Astrocyte of the spinal cord (primary cell): ENCODE results near the gene MEF2C.

ENCODE experiments used
- DNase-seq: peaks from one replicate; pipeline ENCODE4 v3.0.0; 2011; ENCODE audit warnings: low read depth, low spot score
- H3K4me3 ChIP-seq: 2 replicates; pipeline ENCODE4 v1.5.1; 2011; ENCODE audit warnings: low read depth, mild to moderate bottlenecking, low read length, moderate library complexity
- CTCF ChIP-seq: IDR thresholded peaks from 2 replicates; pipeline ENCODE4 v1.5.1; 2012; ENCODE audit warnings: low read depth, mild to moderate bottlenecking, low read length, inconsistent platforms
- in situ Hi-C: cut with HindIII; loops from 2 replicates; pipeline ENCODE4 v1.10.0; 2017; ENCODE audit warnings: low sequenced_read_pairs

The MEF2C gene

DNA sequence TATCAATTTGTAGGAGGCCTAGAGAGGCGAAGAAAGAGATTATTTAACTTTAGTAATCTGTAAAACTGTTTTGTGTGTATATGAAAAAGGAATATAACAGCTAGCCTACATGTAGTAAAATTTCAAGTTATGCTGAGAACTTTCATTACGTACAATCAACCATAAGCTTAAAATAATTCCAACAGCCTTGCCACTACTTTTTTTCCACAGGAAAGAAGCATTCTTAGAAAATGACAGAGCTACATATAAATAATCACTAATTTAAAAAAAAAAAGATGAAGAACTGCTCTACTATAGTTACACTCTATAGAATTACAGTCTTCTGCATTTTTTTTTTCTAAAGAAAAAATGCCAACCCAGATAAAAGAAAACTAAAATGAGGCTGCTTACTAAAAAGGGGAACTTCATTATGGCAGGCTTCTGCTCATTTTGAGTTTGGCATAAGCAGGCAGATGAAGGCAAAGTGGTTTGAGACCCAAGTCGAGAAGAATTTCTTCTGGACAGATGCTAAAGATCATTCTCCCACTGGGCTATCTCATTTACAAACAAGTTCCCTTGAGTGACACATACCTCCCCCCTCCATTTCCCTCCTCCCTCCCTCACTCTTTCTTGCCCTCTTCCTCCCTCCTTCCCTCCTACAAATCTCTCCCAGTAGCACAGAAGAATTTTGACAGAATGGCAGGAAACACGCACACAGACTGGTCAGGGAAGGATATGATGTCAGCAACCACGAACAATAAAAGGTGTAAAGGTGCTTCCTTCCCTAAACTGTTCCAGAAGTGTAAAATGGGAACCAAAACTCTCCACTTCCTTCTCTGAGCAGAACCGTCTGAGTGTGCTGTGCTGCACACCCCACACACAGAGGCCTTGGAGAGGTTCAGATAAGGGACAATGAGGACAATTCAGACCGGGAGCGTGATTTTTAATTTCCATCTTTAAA, 56.1 kb downstream of the MEF2C start:
- peak; percentile 65 for DNase-seq
- no peak overlapping the region for H3K4me3 ChIP-seq
- no peak for TF ChIP-seq CTCF
- in situ Hi-C loops = no loop called here

DNA sequence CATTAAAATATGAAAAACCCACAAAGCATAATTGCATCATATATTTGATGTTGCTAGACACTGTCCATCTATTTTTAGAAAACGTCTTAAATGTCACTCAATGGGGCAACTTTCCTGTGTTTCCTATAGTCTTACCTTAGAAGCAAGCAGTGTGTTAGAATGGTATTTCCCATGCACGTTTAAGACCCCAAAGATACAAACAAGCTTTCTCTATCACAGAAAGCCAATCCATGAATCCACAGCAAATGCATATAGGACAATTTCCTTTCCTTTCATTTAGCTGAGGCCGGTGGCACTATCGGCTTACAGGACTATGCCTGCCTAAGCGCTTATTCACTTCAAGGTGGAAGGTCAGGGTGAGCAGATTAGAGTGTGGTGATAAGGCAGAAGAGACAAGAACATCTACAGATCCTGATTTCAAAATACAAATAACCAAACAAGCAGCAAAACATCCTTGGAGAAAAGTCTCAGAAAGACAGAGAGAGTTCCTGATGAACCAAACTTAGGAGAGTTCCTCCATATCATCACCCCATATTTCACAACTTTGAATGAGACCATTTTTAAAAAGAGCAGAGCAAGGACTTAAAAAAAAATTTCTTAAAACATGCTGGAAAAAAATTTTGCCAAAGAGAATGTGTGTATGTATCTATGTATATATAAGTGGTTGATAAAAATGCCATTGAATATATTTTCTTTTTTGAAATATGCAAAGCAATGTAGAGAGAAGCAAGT, 57.2 kb downstream of the MEF2C start:
- H3K4me3 ChIP-seq = no peak overlapping the region
- in situ Hi-C loops = no loop called here
- no peak for DNase-seq
- no peak for TF ChIP-seq CTCF

GRCh38 chr5:88824892-88825583, 57.9 kb downstream of the MEF2C start:
- no peak overlapping the region for H3K4me3 ChIP-seq
- in situ Hi-C loops = no loop called here
- no peak for TF ChIP-seq CTCF
- peak; percentile 74 for DNase-seq

- TF ChIP-seq CTCF = no peak
- H3K4me3 ChIP-seq = no peak overlapping the region
- in situ Hi-C loops = no loop called here
- DNase-seq = no peak
Measured at GRCh38 chr5:88824141-88824540, 58.8 kb downstream of the MEF2C start.

- DNase-seq = no peak
- TF ChIP-seq CTCF = no peak
- in situ Hi-C loops = no loop called here
- H3K4me3 ChIP-seq = no peak overlapping the region
Measured at GRCh38 chr5:88823201-88823600, 59.8 kb downstream of the MEF2C start.

GRCh38 chr5:88821161-88821560, 61.8 kb downstream of the MEF2C start:
- DNase-seq = no peak
- in situ Hi-C loops = no loop called here
- H3K4me3 ChIP-seq = no peak overlapping the region
- TF ChIP-seq CTCF = no peak
